Measurements from ENCODE around the gene NFIX.

The NFIX gene

DNA sequence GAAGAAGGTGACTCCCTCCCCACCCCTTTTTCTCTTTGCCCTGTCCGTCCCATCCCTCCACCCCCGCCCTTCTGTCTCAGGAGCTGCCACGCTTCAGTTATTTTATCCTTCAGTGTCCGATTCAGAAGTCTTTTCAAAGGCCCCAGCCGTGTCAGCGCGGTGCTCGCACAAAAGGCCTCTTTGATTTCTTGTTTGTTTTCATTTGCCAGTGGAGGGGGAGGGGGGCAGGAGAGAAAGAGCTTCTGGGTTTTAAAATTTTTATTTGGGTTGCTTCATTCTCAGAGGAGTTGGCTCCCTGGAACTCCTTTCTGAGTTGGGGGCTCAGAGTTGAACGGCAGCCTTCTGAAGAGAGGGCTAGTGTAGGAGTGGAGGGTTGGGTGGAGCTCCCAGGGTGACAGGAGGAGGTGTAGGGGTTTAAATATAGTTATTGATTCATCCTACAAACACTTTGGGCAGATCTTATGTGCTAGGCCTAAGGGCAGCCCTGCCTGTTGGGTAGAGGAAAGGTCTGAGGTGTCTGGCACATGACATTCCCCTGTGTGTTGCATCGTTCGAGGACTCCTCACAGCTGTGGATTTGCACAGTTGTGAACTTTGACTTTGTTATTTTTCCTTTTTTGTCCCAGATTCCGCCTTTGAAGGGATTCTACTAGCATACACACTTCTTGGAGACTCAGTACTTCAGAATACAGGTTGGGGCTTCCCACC, 36.8 kb downstream of the NFIX start:
- H4K20me1 ChIP-seq (ENCODE audit: insufficient read depth, low read length) = peaks cover 3% of the 10 kb centered on the region; the same call in 1 of the 2 replicates
- H3K79me2 ChIP-seq (ENCODE audit: insufficient read depth, low read length) = no peaks in the 10 kb centered on the region
- H3K9me3 ChIP-seq (ENCODE audit: insufficient read depth, low read length, severe bottlenecking) = no peaks in the 10 kb centered on the region
- DNase-seq (no peak), ATAC-seq (ENCODE audit: insufficient read depth, low read depth) (no peak)
- no peaks in the 10 kb centered on the region for H3K4me1 ChIP-seq (ENCODE audit: insufficient read depth, low read length)
- H3K4me3 ChIP-seq (ENCODE audit: low read depth in 1 of 2, low read length in 2 of 2) = no peak overlapping the region
- H3K27ac ChIP-seq (ENCODE audit: low read length) = no peak overlapping the region
- H3K4me2 ChIP-seq (ENCODE audit: insufficient read depth, low read length) = no peak overlapping the region
- H3K9ac ChIP-seq (ENCODE audit: low read depth, low read length) = no peak overlapping the region
- TF ChIP-seq EZH2 (IDR thresholded peaks at IDR 0.05; ENCODE audit: borderline replicate concordance, low read depth, low read length, severe bottlenecking) = no peak
- TF ChIP-seq, protein P1, sequence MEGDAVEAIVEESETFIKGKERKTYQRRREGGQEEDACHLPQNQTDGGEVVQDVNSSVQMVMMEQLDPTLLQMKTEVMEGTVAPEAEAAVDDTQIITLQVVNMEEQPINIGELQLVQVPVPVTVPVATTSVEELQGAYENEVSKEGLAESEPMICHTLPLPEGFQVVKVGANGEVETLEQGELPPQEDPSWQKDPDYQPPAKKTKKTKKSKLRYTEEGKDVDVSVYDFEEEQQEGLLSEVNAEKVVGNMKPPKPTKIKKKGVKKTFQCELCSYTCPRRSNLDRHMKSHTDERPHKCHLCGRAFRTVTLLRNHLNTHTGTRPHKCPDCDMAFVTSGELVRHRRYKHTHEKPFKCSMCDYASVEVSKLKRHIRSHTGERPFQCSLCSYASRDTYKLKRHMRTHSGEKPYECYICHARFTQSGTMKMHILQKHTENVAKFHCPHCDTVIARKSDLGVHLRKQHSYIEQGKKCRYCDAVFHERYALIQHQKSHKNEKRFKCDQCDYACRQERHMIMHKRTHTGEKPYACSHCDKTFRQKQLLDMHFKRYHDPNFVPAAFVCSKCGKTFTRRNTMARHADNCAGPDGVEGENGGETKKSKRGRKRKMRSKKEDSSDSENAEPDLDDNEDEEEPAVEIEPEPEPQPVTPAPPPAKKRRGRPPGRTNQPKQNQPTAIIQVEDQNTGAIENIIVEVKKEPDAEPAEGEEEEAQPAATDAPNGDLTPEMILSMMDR (IDR thresholded peaks at IDR 0.05; ENCODE audit: borderline replicate concordance, extremely low read depth, low read length, poor library complexity, severe bottlenecking) = no peak
- H3K36me3 ChIP-seq (ENCODE audit: insufficient read depth, low read length) = no peaks in the 10 kb centered on the region
- no peak overlapping the region for H2AFZ ChIP-seq (ENCODE audit: low read depth, low read length)
- H3K27me3 ChIP-seq (ENCODE audit: insufficient read depth, low read length, poor library complexity) = no peaks in the 10 kb centered on the region

DNA sequence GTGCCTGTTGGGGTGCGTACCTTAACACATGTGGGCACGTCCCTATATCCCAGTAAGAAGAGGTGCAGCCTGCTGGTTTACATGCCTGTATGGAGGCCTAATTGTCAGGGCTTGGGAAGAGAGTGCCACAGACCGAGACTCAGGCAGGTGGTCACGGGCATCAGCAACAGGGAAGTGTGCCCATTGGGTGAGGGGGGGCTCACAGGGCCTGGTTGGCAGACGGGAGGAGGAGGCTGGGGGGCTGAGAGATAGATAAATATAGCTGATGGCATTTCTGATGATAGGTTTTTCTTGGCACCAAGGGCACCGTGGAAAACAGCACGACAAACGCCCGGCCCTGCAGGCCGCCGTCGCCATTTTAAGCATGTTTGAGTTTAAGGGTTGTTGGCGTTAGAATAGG, 37.6 kb downstream of the NFIX start:
- TF ChIP-seq, protein P1 (IDR thresholded peaks at IDR 0.05; ENCODE audit: borderline replicate concordance, extremely low read depth, low read length, poor library complexity, severe bottlenecking) = no peak
- no peak for TF ChIP-seq EZH2 (IDR thresholded peaks at IDR 0.05; ENCODE audit: borderline replicate concordance, low read depth, low read length, severe bottlenecking)
- H3K4me1 ChIP-seq (ENCODE audit: insufficient read depth, low read length) = no peaks in the 10 kb centered on the region

DNA sequence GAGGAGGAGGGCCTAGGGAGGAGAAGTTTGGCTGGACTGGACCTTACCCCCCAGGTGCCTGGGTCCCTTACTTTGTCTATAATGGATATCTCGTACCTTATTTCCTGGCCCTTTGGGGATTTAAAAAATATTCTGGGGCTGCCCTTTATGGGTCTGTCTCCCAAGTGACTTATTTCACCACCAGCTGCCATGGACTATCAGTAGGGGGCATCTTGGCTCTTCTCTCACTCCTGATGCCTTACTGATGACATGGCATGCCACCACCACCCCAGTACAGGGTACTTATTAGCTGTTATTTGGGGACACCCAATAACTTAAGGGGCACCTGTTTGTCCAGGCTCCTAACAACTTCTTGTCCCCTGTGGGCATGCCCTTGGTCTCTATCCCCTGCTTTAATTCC, 38.0 kb downstream of the NFIX start:
- H3K9ac ChIP-seq (ENCODE audit: low read depth, low read length) = no peak overlapping the region
- H3K36me3 ChIP-seq (ENCODE audit: insufficient read depth, low read length) = no peaks in the 10 kb centered on the region
- H2AFZ ChIP-seq (ENCODE audit: low read depth, low read length) = no peak overlapping the region
- DNase-seq (no peak), ATAC-seq (ENCODE audit: insufficient read depth, low read depth) (no peak)
- H3K4me1 ChIP-seq (ENCODE audit: insufficient read depth, low read length) = no peaks in the 10 kb centered on the region
- no peaks in the 10 kb centered on the region for H3K9me3 ChIP-seq (ENCODE audit: insufficient read depth, low read length, severe bottlenecking)
- H3K27ac ChIP-seq (ENCODE audit: low read length) = no peak overlapping the region
- no peak for TF ChIP-seq EZH2 (IDR thresholded peaks at IDR 0.05; ENCODE audit: borderline replicate concordance, low read depth, low read length, severe bottlenecking)
- TF ChIP-seq, protein P1 (IDR thresholded peaks at IDR 0.05; ENCODE audit: borderline replicate concordance, extremely low read depth, low read length, poor library complexity, severe bottlenecking) = peak; percentile 16
- H4K20me1 ChIP-seq (ENCODE audit: insufficient read depth, low read length) = peaks cover 3% of the 10 kb centered on the region; the same call in 1 of the 2 replicates
- no peaks in the 10 kb centered on the region for H3K27me3 ChIP-seq (ENCODE audit: insufficient read depth, low read length, poor library complexity)
- no peak overlapping the region for H3K4me2 ChIP-seq (ENCODE audit: insufficient read depth, low read length)
- H3K4me3 ChIP-seq (ENCODE audit: low read depth in 1 of 2, low read length in 2 of 2) = no peak overlapping the region
- H3K79me2 ChIP-seq (ENCODE audit: insufficient read depth, low read length) = no peaks in the 10 kb centered on the region

More for the DNA sequence above, 37.6 kb downstream of the NFIX start:
- Histone ChIP-seq H3K4me3 (ENCODE audit: low read depth in 1 of 2, low read length in 2 of 2) (no peak overlapping the region), H3K27me3 (ENCODE audit: insufficient read depth, low read length, poor library complexity) (no peaks in the 10 kb centered on the region), H3K4me2 (ENCODE audit: insufficient read depth, low read length) (no peak overlapping the region), H4K20me1 (ENCODE audit: insufficient read depth, low read length) (peaks cover 3% of the 10 kb centered on the region; the same call in 1 of the 2 replicates), H3K36me3 (ENCODE audit: insufficient read depth, low read length) (no peaks in the 10 kb centered on the region), H3K27ac (ENCODE audit: low read length) (no peak overlapping the region), H3K9ac (ENCODE audit: low read depth, low read length) (no peak overlapping the region), H2AFZ (ENCODE audit: low read depth, low read length) (no peak overlapping the region), H3K9me3 (ENCODE audit: insufficient read depth, low read length, severe bottlenecking) (no peaks in the 10 kb centered on the region), H3K79me2 (ENCODE audit: insufficient read depth, low read length) (no peaks in the 10 kb centered on the region)
- ATAC-seq (ENCODE audit: insufficient read depth, low read depth) (no peak), DNase-seq (no peak)
